Activated T-cell treated with anti-CD3 and anti-CD28 coated beads, Interleukin-2, amount 50 U/mL, for 1 hour (primary cell): ENCODE measurements around the gene NUDT3.
"Not testable (repeated sequence)": the region's sequence is repeated elsewhere in the genome, so short reads cannot be mapped to it uniquely, and the experiment has no call there.

Experiments used
- DNase-seq: peaks from one replicate; pipeline ENCODE4 v3.0.0-alpha.2; 2020

Gene NUDT3

GRCh38 chr6:34365781-34366638, 26.5 kb downstream of the NUDT3 start:
- DNase-seq: not testable (repeated sequence)

DNA sequence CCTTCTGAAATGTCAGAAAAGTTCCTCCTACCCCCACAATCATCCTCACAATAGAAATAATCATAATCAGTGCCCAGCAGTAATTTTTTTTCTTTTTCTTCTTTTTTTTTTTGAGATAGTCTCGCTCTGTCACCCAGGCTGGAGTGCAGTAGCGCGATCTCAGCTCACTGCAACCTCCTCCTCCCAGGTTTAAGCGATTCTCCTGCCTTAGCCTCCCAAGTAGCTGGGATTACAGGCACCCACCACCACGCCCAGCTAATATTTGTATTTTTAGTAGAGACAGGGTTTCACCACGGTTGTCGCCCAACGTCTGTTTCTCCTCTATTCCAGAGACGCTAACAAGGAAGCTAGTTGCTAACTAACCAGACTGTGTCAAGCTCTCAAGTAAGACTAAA, 28.8 kb downstream of the NUDT3 start:
- DNase-seq: not testable (repeated sequence)

GRCh38 chr6:34362909-34363680, 29.4 kb downstream of the NUDT3 start:
- DNase-seq: no peak

GRCh38 chr6:34362176-34362575, 30.3 kb downstream of the NUDT3 start:
- no peak for DNase-seq

GRCh38 chr6:34360556-34360955, 31.9 kb downstream of the NUDT3 start:
- DNase-seq: no peak

GRCh38 chr6:34359418-34360158, 32.9 kb downstream of the NUDT3 start:
- DNase-seq: no peak

DNA sequence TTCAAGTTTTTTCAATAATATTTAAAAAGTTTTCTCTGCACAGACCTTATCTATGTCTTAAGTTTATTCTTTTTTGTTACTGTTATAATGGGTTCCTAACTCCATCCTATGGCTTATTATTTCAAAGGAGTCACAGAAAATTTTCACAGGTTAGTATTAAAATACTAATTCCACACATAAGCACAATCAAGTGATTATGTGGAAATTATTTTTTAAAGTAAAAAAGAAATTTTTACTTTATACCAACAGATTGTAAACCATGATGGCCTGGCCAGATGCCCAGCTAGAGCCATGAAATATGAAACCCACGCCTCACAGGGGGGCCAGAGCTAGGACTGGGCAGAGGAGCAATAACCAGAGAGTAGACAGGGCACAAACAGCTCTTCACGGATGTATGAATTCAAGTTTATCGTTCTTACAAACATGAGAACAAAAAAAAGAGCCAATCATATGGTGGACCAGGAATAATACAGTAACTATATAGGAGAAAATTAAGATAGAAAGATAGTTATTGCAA, 34.0 kb downstream of the NUDT3 start:
- DNase-seq: no peak

DNA sequence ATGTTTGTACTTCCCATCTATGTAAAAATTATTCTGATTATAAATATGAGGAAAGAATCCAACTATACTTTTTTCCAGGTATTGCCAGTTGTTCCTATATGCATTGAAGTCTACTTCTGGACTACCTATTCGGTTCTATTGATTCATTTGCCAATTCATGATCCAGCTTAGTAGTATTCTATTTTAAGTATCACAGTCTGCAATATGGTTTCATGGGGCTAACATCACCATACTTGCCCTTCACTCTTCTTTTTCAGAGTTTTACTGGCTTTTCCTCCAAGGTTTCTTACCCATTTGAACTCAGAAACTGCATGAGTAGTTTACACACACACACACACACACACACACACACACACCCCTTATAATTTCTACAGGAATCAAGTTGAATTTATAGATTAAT, 34.5 kb downstream of the NUDT3 start:
- no peak for DNase-seq

DNA sequence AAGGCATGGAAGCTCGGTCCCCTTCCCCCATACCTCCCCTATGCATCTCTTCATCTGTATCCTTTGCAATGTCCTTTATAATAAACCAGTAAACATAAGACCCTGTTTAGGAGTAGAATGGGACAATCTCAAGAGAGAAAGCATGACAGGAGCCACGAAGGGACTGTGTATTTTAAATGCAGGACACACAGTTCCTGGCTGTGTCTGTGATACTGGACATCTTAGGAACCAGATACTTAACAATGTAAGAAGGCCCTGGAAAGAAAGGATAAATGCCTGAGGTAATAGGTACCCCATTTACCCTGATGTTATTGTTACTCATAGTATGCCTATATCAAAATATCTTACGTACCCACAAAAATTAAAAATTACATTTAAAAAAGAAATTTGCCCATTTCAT, 36.6 kb downstream of the NUDT3 start:
- DNase-seq: no peak

DNA sequence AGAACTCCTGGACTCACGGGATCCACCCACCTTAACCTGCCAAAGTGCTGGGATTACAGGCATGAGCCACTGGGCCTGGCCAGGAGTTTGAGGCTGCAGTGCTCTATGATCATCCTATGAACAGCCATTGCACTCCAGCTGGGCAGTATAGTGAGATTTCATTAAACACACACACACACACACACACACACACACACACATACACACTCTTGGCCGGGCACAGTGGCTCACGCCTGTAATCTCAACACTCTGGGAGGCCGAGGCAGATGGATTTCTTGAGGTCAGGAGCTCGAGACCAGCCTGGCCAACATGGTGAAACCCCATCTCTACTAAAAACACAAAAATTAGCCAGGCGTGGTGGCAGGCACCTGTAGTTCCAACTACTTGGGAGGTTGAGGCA, 38.2 kb downstream of the NUDT3 start:
- not testable (repeated sequence) for DNase-seq

GRCh38 chr6:34353530-34353929, 38.9 kb downstream of the NUDT3 start:
- DNase-seq: not testable (repeated sequence)

DNA sequence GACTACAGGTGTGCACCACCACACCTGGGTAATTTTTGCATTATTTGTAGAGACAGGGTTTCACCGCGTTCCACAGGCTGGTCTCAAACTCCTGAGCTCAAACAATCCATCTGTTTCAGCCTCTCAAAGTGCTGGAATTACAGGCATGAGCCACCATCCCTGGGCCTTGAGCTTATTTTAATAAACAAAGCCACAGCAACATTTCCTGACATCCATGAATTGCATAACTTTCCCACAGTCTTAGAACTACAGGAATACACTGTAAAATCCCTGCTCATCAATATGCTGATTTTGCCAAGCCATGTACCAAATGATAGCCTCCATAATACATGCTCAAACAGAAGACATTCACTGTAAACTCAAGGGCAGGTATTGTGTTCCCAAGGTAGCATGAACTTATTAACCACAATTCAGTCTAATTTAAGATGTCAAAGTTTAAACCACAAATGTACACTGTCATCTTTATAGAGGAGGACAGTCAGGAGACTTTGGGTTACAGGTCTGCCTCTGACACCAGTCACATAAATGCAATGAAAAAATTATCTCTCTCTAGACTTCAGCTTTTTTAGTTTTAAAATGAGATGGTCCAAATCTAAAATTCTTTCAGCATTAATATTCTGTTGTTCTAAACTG, 40.0 kb downstream of the NUDT3 start:
- no peak for DNase-seq

DNA sequence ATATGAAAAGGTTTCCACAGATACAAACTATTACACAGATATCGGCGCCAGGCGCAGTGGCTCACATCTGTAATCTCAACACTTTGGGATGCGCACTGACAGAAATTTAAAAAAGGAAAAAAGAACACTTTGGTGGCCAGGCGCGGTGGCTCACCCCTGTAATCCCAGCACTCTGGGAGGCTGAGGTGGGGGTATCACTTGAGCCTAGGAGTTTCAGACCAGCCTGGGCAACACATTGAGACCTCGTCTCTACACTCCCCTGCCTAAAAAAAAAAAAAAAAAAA, 41.6 kb downstream of the NUDT3 start:
- no peak for DNase-seq

- no peak for DNase-seq
These were observed 42.1 kb downstream of the NUDT3 start for GRCh38 chr6:34350137-34350933.

DNA sequence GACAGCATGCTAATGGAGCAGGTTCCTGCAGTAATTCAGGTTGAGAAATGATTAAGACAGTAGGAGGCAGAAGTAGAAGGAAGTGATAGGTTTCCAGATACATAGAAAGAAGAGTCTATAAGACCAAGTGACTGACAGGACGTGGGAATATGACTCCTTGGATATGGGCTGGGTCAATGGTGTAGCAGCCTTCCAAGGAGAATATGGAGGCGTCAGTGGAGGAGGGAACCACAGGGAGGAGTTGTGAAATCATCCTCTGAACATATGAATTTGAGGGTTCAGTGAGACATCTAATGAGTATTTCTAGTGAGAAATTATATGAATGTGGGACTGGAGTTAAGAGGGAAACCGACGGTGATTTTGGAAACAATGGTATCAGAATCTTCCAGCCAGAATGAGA, 43.3 kb downstream of the NUDT3 start:
- no peak for DNase-seq

GRCh38 chr6:34347303-34347702, 45.2 kb downstream of the NUDT3 start:
- DNase-seq: no peak

DNA sequence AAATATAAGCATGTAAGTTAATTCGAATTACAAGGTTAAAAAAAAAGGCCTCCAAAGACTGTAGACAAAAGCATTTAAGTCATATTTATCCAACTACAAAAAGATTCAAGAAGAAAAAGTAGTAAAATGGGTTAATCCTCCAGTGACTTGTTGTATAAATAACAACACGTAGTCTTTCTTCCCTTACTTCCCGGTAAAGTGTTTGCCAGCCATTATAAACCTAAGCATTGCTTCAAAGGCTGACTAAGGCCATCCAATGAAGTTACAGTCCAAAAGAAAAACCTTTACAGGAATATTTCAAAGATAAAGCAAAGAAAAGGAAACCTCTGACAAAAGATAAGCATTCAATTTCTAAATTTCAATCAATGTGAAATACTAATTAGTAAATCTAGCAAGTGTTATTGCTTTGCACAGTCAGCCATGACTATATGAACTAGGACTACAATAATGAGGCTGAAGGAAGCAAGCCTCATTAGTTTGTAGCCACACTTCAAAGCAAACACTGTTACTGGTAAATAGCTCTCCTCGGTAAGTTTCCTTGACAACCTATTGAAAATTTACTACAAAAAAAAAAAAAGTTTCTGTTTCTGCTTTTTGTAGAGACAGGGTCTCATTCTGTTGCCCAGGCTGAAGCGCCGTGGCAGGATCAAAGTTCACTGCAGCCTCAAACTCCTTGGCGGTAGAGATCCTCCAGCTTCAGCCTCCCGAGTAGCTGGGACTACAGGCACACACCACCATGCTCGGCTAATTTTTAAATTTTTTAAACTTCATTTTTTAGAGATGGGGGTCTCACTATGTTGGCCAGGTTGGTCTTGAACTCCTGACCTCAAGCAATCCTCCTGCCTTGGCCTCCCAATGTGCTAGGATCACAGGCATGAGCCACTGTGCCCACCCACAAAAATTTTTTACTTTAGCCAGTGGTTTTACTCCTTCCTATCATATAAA, 46.0 kb downstream of the NUDT3 start:
- DNase-seq: no peak

GRCh38 chr6:34343806-34344205, 48.7 kb downstream of the NUDT3 start:
- DNase-seq: no peak

- DNase-seq: no peak
These were observed 50.2 kb downstream of the NUDT3 start for GRCh38 chr6:34342247-34342646.

DNA sequence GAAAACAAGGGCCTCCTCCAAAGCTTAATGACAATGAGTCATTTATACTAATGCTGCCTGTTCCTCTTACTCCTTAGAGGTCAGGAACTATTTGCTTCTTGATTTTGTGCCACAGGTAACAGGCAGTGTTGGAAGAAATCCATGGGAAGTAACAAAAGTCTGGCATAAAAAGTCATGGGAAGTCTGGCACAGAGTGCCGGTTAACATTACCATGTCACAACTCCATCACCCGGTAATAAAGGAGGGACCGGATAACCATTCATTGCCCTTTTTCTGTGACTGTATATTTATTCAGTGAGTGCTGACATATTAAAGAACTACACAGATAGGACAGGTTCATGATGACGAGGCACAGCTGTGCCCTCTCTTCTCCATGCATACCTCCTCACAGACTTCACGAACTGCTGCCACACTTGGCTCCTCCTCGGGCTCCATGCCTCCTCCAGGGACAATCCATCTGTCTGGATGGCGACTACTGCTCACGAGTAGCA, 50.9 kb downstream of the NUDT3 start:
- DNase-seq: no peak
